T-cell (primary cell): Measurements from ENCODE around the gene FHL3. TPM values are rescaled to one million over a fixed set of nuclear protein-coding genes. Genes with fewer than 3 reads are reported as not detected.

ENCODE experiments used
- ATAC-seq, 4 experiments: fragments of 200-7000 bp in 3 of 4; fragments of 150-1000 bp in 1 of 4; cut with Tn5 transposase; replicated peaks in 1 of 4; 1 replicate in 3 of 4; 2 replicates in 1 of 4; pipeline ENCODE4 v1.10.0; 2021; ENCODE audit warnings: moderate library complexity in 3 of 4, mild to moderate bottlenecking in 2 of 4, moderate number of reproducible peaks in 1 of 4
- CTCF ChIA-PET, 2 donors: fragments of 300-600 bp; sonication (Branson Sonifier 250); formaldehyde crosslinking; loops; one replicate each; lab custom pipeline; 2022; ENCODE audit warnings: antibody characterized with exemption in 2 of 2; lab: Charles Lee
- POLR2A ChIA-PET, 2 donors: fragments of 300-600 bp; sonication (Branson Sonifier 250); formaldehyde crosslinking; loops; one replicate each; lab custom pipeline; 2022; ENCODE audit warnings: antibody characterized with exemption in 2 of 2; lab: Charles Lee
- DNase-seq, 35 experiments: peaks; one replicate each; pipeline versions ENCODE4 v3.0.0 to v3.0.0-alpha.2; 2013 to 2023
- H3K27ac ChIP-seq: one replicate; pipeline ENCODE4 v1.5.1; 2013; ENCODE audit warnings: low read length
- H3K27me3 ChIP-seq, 2 experiments: replicated peaks in 1 of 2; 1 replicate in 1 of 2; 2 replicates in 1 of 2; pipeline versions ENCODE4 v1.6.1 to v1.7.0; 2013; ENCODE audit warnings: low read length in 1 of 2, mixed read lengths in 1 of 2; ENCODE audit not compliant: control insufficient read depth in 2 of 2, insufficient read depth in 2 of 2; ENCODE audit errors: extremely low read depth in 1 of 2
- H3K36me3 ChIP-seq, 2 donors: 1 replicate in 1 of 2; 2 replicates in 1 of 2; pipeline versions ENCODE4 v1.6.1 to v1.7.0; 2013; ENCODE audit warnings: low read length in 1 of 2; ENCODE audit not compliant: control insufficient read depth in 2 of 2, insufficient read depth in 1 of 2; ENCODE audit errors: extremely low read depth in 1 of 2
- H3K4me1 ChIP-seq, 2 experiments: 1 replicate in 1 of 2; 2 replicates in 1 of 2; pipeline versions ENCODE4 v1.6.1 to v1.7.0; 2013; ENCODE audit warnings: low read length in 2 of 2, mixed read lengths in 1 of 2; ENCODE audit not compliant: insufficient read depth in 2 of 2, control insufficient read depth in 1 of 2; ENCODE audit errors: extremely low read depth in 1 of 2
- H3K4me3 ChIP-seq, 2 donors: 1 replicate in 1 of 2; 2 replicates in 1 of 2; pipeline versions ENCODE4 v1.5.1 to v1.7.0; 2013; ENCODE audit warnings: mild to moderate bottlenecking in 2 of 2, low read length in 1 of 2, moderate library complexity in 1 of 2; ENCODE audit not compliant: control insufficient read depth in 1 of 2; ENCODE audit errors: extremely low read depth in 1 of 2
- H3K9me3 ChIP-seq: 2 replicates; pipeline ENCODE4 v1.7.0; 2013
- H3K27ac Mint-ChIP-seq, 2 donors: one replicate each; pipeline ENCODE4 v1.8.0; 2020 to 2021; ENCODE audit warnings: mild to moderate bottlenecking in 2 of 2, mixed read lengths in 2 of 2
- H3K27me3 Mint-ChIP-seq, 2 donors: one replicate each; pipeline ENCODE4 v1.8.0; 2021 to 2022; ENCODE audit warnings: mixed read lengths in 2 of 2
- H3K36me3 Mint-ChIP-seq: one replicate; pipeline ENCODE4 v1.8.0; 2021; ENCODE audit warnings: mixed read lengths
- H3K4me1 Mint-ChIP-seq, 3 donors: one replicate each; pipeline ENCODE4 v1.8.0; 2020 to 2022; ENCODE audit warnings: mixed read lengths in 3 of 3, mild to moderate bottlenecking in 1 of 3
- H3K4me3 Mint-ChIP-seq, 3 donors: one replicate each; pipeline ENCODE4 v1.8.0; 2020 to 2022; ENCODE audit warnings: mild to moderate bottlenecking in 3 of 3, mixed read lengths in 3 of 3, moderate library complexity in 3 of 3
- H3K9me3 Mint-ChIP-seq, 3 donors: one replicate each; pipeline ENCODE4 v1.8.0; 2020 to 2022; ENCODE audit warnings: mixed read lengths in 3 of 3
- WGBS: methylation state at CpG from one replicate; pipeline ENCODE4 v1.1.5; 2013; ENCODE audit warnings: missing lambda C conversion rate; ENCODE audit not compliant: insufficient coverage; 5-methylcytosine and 5-hydroxymethylcytosine counted together
- total RNA-seq, 35 experiments: library from RNA in 6 of 35; stranded (reverse) in 6 of 35; fragments of 120-200 nt in 1 of 35; gene quantifications; one replicate each; pipeline versions ENCODE4 v1.2.1 to v1.2.4 and lab custom pipeline; 2013 to 2026

Gene FHL3
- total RNA-seq, 5 donors from 2014 or later (not counting 1 experiment from before 2014, with no cell fraction given), result 4.1 to 19.3 (median 8.1) TPM

DNA sequence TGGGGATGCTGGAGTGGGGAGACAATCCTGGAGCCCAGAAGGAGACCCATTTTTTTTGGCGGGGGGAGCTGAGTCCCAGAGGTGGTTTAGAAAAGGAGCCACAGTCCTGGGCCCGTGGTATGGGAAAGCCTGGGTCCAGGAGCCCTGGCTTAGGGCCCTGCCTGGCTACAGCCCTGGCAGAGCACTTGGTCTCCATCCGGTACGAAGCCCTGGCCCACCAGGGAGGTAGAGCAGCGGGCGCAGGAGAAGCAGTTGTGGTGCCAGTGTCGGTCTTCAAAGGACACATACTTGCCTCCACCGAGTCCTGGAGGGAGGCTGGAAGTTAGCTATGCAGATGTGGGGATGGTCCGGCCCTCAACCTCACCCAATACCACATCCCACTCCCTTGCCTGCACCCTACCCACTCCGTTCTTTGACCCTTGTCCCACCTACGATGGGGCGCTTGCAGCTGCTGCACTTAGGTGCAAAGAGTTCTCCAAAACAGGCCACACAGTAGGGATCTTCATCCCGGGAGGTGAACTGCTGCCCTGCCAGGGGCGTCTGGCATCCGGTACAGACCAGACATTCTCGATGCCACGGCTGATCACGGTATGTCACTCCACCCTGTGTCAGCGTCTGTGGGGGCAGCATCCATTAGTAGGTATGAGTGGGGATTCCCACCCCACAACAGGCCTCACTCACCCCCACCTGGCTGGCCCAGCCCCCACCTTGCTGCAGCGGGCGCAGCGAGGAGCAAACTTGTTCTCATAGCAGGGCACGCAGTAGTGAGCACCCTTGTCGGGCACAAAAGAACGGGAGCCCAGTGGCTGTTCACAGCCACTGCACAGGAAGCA, 7.8 kb downstream of the FHL3 start:
- Histone ChIP-seq H3K4me3 (no peak overlapping the region), H3K27me3 (peaks cover 0 to 4% of the 10 kb centered on the region in 2 experiments), H3K4me1 (peaks cover 4 to 25% of the 10 kb centered on the region in 2 experiments), H3K9me3 (no peaks in the 10 kb centered on the region), H3K36me3 (peaks cover 0 to 2% of the 10 kb centered on the region in 2 donors), H3K27ac (no peak overlapping the region)
- ChIA-PET POLR2A (no interaction called here), CTCF (no interaction called here)
- no peaks in the 10 kb centered on the region for H3K27me3 Mint-ChIP-seq
- DNase-seq (no peak), ATAC-seq (no peak)
- WGBS, result 89% methylated on average over 10 of the region's 25 CpGs
- no peaks in the 10 kb centered on the region for H3K36me3 Mint-ChIP-seq
- H3K9me3 Mint-ChIP-seq, result no peaks in the 10 kb centered on the region
- H3K27ac Mint-ChIP-seq, result peak overlapping the region in 1 of 2 donors; percentile 94
- no peak overlapping the region for H3K4me3 Mint-ChIP-seq
- peaks cover 16 to 51% (median 50%) of the 10 kb centered on the region in 3 donors for H3K4me1 Mint-ChIP-seq

DNA sequence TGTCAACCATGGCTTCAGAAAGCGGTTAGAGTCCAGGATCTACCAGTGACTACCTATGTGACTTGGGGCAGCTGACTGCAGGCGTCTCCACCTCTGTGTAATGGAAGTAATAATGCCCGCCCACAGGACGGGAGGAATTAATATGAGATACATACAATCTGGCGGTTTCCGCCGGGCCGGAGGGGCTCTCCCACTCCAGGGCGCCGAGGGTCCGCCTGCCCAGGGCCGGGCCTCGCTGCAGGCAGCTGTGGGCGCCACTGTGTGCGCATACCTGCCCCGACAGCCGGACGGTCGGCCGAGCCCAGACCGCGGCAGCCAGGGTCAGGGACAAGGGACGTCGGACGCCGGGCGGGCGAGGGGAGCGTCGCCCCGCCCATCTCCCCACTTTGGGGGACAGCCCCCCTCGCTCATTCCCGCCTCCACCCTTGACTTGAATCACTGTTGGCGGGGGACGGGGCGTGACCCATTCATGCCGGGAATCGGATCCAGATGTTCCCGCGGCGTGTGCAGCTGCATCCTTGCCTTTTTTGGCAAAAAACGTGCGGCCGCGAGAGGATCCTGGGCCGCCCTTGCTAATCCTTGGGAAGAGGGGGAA, 9.5 kb downstream of the FHL3 start:
- peak overlapping the region; percentile 87 to 94 for H3K27ac Mint-ChIP-seq
- Histone ChIP-seq H3K4me3 (peak overlapping the region; percentile 51 to 66), H3K27me3 (peaks cover 0 to 4% of the 10 kb centered on the region in 2 experiments), H3K27ac (peak overlapping the region; percentile 40), H3K36me3 (peaks cover 0 to 2% of the 10 kb centered on the region in 2 donors), H3K4me1 (peaks cover 4 to 25% of the 10 kb centered on the region in 2 experiments), H3K9me3 (no peaks in the 10 kb centered on the region)
- peak overlapping the region; percentile 56 to 76 (median 68) for H3K4me3 Mint-ChIP-seq
- ATAC-seq (peak in 1 of 4 experiments; percentile 54), DNase-seq (no peak)
- no peaks in the 10 kb centered on the region for H3K27me3 Mint-ChIP-seq
- no peaks in the 10 kb centered on the region for H3K36me3 Mint-ChIP-seq
- H3K9me3 Mint-ChIP-seq, result no peaks in the 10 kb centered on the region
- WGBS, result 33% methylated on average over 42 of the region's 46 CpGs
- ChIA-PET POLR2A (interaction anchor here in 1 of 2 donors (0.5 kb wide), 1 partner anchor 15 kb away, joined by 3 read pairs; no protein-coding TSS in a partner anchor), CTCF (interaction anchor here in 1 of 2 donors (0.6 kb wide), 1 partner anchor 16 kb away, joined by 3 read pairs; no protein-coding TSS in a partner anchor)
- H3K4me1 Mint-ChIP-seq, result peaks cover 16 to 43% (median 42%) of the 10 kb centered on the region in 3 donors

DNA sequence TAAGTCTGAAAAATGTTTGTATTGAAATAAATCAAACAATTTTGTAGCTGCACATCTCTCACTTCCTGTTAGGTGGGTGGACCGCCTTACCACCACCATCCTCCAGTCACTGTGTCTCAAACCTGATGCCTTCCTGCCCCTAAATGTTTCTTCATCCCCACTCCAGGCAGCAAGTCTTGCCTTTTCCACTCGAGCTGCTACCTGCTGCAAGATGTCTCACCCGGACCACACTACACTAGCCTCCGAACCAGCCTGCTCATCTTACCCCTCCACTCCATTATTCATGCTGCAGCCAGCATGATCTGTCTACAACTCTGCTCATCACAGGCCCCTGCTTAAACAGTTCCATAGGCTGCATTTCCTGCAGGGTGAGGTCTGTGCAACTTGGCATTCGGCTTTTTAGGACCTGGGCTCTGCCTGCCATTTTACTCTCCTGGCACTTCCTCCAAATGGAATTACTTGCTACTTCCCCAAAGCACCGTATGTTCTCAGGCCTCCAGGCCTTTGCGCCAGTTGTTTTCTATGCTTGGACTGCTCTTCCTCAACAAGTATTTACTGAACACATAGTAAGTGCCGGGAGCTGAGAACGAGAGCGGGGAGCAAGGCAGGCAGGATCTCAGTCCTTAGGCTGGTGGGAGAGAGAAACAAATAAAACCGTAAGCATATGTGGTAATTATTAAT, 10.3 kb downstream of the FHL3 start:
- ATAC-seq (peak in 1 of 4 experiments; percentile 41), DNase-seq (peak in 1 of 35 experiments; percentile 17)
- H3K27me3 ChIP-seq, result peaks cover 0 to 4% of the 10 kb centered on the region in 2 experiments
- no peaks in the 10 kb centered on the region for H3K9me3 ChIP-seq
- peaks cover 0 to 2% of the 10 kb centered on the region in 2 donors for H3K36me3 ChIP-seq
- Mint-ChIP-seq H3K4me1 (peaks cover 19 to 39% (median 39%) of the 10 kb centered on the region in 3 donors), H3K9me3 (no peaks in the 10 kb centered on the region), H3K27me3 (no peaks in the 10 kb centered on the region), H3K4me3 (peak overlapping the region; percentile 56 to 76 (median 68)), H3K27ac (peak overlapping the region; percentile 87 to 94), H3K36me3 (no peaks in the 10 kb centered on the region)
- peak overlapping the region; percentile 51 to 66 for H3K4me3 ChIP-seq
- H3K4me1 ChIP-seq, result peaks cover 4 to 31% of the 10 kb centered on the region in 2 experiments
- H3K27ac ChIP-seq, result peak overlapping the region; percentile 40
- 46% methylated on average over 6 of the region's 11 CpGs for WGBS
- ChIA-PET POLR2A (interaction anchor here in 1 of 2 donors (0.5 kb wide), 1 partner anchor 16 kb away, joined by 3 read pairs; no protein-coding TSS in a partner anchor), CTCF (interaction anchor here in 1 of 2 donors (0.7 kb wide), 1 partner anchor 61 kb away, joined by 3 read pairs; no protein-coding TSS in a partner anchor)

DNA sequence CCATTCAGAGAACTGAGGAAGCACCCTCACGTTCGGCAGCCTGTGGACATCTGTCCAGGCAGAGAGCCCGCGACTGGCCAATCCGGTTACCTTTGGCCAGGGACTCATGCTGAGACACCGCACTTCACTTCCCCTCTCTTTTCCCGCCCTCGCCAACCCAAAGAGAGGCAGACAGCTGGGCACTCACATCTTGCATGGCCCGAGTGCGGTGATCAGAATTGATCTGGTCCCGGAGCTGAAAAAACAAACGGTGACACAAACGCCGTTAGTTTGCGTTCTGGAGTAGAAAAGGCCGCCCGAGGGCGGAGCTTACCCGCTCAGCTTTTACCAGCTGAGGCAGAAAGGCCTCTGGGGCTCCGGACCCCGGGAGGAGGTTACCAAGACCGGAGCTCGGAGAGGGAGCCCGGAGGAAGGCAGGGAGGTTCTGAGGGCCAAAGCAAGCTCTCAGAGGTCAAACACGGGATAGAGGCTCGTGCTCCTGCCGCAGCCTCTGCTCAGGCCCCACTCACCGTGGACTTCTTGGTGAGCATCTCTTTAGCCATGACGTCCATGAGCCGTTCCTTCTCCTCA, 15.9 kb downstream of the FHL3 start:
- Histone ChIP-seq H3K36me3 (peaks cover 5 to 30% of the 10 kb centered on the region in 2 donors), H3K27ac (peak overlapping the region; percentile 35), H3K9me3 (no peaks in the 10 kb centered on the region), H3K27me3 (no peaks in the 10 kb centered on the region), H3K4me1 (peaks cover 2 to 14% of the 10 kb centered on the region in 2 experiments), H3K4me3 (peak overlapping the region; percentile 87)
- Mint-ChIP-seq H3K36me3 (peaks cover 17% of the 10 kb centered on the region), H3K4me1 (peaks cover 18 to 28% (median 26%) of the 10 kb centered on the region in 3 donors), H3K27ac (peak overlapping the region; percentile 94 to 95), H3K27me3 (no peaks in the 10 kb centered on the region), H3K4me3 (peak overlapping the region; percentile 87 to 100 (median 98)), H3K9me3 (no peaks in the 10 kb centered on the region)
- 2% methylated on average over 30 of the region's 30 CpGs for WGBS
- POLR2A ChIA-PET, result no interaction called here
- ATAC-seq, result peak; percentile 40 to 54 (median 47)
- peak in 15 of 35 experiments; percentile 18 to 55 (median 29) for DNase-seq
- CTCF ChIA-PET, result interaction anchor here in 1 of 2 donors (0.6 to 2.4 kb wide), 4 partner anchors 20 to 30 kb away, joined by 3 to 10 read pairs (median 4); partner anchors contain the start of gene UTP11

DNA sequence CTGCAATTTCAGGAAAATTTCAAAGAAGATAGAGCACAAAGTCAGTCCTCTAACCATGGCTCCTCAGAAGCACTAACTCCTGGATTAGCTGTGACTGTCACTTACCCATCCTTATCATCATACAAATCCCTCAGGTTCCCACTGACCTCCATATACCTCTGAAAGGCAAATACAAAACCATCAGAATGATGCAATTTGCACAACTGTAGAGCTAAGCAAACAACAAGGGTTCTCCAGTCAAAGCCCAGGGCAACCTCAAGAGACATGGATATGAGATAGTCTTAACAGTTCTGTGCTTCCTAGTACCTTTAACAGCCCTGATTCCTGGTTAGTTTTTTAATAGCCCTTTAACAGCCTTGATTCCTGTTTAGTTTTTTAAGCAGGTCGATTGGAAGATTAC, 17.6 kb downstream of the FHL3 start:
- Mint-ChIP-seq H3K9me3 (no peaks in the 10 kb centered on the region), H3K27ac (peak overlapping the region in 1 of 2 donors; percentile 16), H3K36me3 (peaks cover 23% of the 10 kb centered on the region), H3K27me3 (no peaks in the 10 kb centered on the region), H3K4me1 (peaks cover 18 to 25% (median 25%) of the 10 kb centered on the region in 3 donors), H3K4me3 (peak overlapping the region in 2 of 3 donors; percentile 98 to 100)
- Histone ChIP-seq H3K36me3 (peaks cover 7 to 47% of the 10 kb centered on the region in 2 donors), H3K4me1 (peaks cover 2 to 13% of the 10 kb centered on the region in 2 experiments), H3K27ac (no peak overlapping the region), H3K27me3 (no peaks in the 10 kb centered on the region), H3K9me3 (no peaks in the 10 kb centered on the region), H3K4me3 (no peak overlapping the region)
- DNase-seq (no peak), ATAC-seq (no peak)
- ChIA-PET POLR2A (no interaction called here), CTCF (no interaction called here)
- WGBS, result no CpG with 5 or more reads among the region's 1 CpG
